ENCODE measurements around the gene ARHGAP24.

DNA sequence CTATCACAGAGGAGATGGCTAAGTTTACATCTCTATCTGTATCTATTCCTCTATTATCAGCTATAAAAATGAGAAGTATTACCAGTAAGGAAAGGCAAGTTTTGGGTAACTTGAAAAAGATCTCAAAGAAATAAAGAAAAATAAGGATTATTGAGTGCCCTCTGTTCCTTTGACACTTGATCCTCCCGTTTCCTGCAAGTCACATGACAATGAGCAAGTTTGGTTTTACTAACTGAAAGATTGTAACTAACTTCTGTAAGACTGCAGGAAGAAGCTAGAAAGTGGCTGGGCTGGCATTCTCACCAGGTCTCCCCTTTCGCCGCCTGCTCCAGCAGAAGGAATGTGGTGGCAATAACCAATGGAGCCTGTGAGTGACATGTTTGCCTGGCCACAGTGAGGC is 59.2 kb downstream of the ARHGAP24 start:
- TF ChIP-seq CTCF (IDR thresholded peaks at IDR 0.05) (no peak), EZH2 (IDR thresholded peaks at IDR 0.05; ENCODE audit: borderline replicate concordance, insufficient read depth, low read depth, low read length, poor library complexity, severe bottlenecking) (no peak)
